SK-N-MC (cell line): ENCODE results near the gene CCDC33.

Source experiments
- EZH2 ChIP-seq: fragments of 200-600 bp; sonication (generic); IDR thresholded peaks from one replicate; pipeline ENCODE4 v1.6.1; 2017; ENCODE audit warnings: antibody characterized with exemption
- POLR2AphosphoS5 ChIP-seq: IDR thresholded peaks from 2 replicates; pipeline ENCODE4 v1.6.1; 2012; ENCODE audit warnings: mild to moderate bottlenecking, low read depth, low read length, borderline replicate concordance

GRCh38 chr15:74339371-74339770, 103.2 kb downstream of the CCDC33 start:
- no peak for TF ChIP-seq POLR2AphosphoS5
- no peak for TF ChIP-seq EZH2
